ENCODE data around the gene STOX1. TPM values are rescaled to one million over a fixed set of nuclear protein-coding genes. Genes with fewer than 3 reads are reported as not detected.

Gene STOX1, protein sequence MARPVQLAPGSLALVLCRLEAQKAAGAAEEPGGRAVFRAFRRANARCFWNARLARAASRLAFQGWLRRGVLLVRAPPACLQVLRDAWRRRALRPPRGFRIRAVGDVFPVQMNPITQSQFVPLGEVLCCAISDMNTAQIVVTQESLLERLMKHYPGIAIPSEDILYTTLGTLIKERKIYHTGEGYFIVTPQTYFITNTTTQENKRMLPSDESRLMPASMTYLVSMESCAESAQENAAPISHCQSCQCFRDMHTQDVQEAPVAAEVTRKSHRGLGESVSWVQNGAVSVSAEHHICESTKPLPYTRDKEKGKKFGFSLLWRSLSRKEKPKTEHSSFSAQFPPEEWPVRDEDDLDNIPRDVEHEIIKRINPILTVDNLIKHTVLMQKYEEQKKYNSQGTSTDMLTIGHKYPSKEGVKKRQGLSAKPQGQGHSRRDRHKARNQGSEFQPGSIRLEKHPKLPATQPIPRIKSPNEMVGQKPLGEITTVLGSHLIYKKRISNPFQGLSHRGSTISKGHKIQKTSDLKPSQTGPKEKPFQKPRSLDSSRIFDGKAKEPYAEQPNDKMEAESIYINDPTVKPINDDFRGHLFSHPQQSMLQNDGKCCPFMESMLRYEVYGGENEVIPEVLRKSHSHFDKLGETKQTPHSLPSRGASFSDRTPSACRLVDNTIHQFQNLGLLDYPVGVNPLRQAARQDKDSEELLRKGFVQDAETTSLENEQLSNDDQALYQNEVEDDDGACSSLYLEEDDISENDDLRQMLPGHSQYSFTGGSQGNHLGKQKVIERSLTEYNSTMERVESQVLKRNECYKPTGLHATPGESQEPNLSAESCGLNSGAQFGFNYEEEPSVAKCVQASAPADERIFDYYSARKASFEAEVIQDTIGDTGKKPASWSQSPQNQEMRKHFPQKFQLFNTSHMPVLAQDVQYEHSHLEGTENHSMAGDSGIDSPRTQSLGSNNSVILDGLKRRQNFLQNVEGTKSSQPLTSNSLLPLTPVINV
- 1.4 and 3.2 TPM in 2 replicates for total RNA-seq (2014; rRNA removed)
- Bru-seq, nascent RNA = percentile 41 among the genes with signal in this experiment
- BruChase-seq, experiment 1, labeled RNA remaining after a 6-hour chase = percentile 56 among the genes with signal in this experiment
- BruChase-seq, experiment 2, labeled RNA remaining after a 2-hour chase = percentile 55 among the genes with signal in this experiment
- long read RNA-seq, partial matches to known transcripts = 1 of 8 reads
- long read RNA-seq, other reads (novel, unspliced or antisense) = 6 of 8 reads

DNA sequence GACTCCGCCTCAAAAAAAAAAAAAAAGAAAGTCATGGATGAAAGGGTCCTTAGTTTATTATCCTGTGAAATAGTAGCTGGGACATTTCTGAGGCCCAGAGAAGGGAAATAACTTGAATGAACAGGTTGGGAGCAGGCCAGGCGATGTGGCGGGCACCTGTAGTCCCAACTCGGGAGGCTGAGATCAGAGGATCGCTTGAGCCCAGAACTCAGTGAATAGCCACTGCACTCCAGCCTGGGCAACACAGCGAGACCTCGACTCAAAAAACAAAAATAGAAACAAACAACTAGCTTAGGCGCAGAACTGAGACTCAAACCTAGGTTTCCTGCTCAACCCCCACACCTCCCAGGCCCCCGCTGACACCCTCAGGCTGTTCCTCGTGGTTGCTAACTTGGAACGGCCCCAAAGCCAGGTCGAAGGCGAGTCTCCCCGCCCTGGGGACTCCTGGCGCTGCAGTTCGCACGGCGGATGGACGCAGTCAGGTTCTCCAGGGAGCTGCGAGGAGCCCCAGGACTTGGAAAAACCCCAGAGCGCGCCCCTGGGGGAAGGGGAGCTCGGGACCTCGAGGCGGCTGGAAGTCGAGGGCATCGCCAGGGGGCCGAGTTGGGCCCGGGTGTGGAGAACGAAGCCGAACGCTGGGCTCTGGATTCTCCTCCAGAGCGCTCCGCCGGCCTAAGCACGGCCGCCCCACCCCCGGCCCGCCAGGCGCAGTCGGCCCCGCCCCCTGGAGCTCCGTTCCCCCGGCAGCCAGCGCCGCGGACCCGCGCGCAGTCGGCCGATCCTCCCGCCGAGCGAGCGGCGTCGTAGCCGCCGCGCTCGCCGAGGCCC is at the start of gene STOX1:
Gene STOX1, plus strand, starts transcription at position 768 of the 828 bp plus-strand sequence. CDS start 93 bp downstream, outside the sequence.
- Histone ChIP-seq H3K79me2 (ENCODE audit: low read length) (no peaks in the 10 kb centered on the region), H3K4me1 (ENCODE audit: insufficient read depth, low read length) (peaks cover 5% of the 10 kb centered on the region; the same call in 1 of the 2 replicates), H3K9me3 (ENCODE audit: low read length) (no peaks in the 10 kb centered on the region), H2AFZ (ENCODE audit: low read length) (peak within 1 kb of the TSS; percentile 99), H3K27me3 (ENCODE audit: low read length) (no peaks in the 10 kb centered on the region), H3K36me3 (ENCODE audit: low read depth, low read length) (no peaks in the 10 kb centered on the region), H3K4me3 (ENCODE audit: low read length) (peak within 1 kb of the TSS; percentile 79), H3K4me2 (ENCODE audit: low read length) (peak within 1 kb of the TSS; percentile 98), H3K9me2 (replicated peaks; ENCODE audit: low read length) (no peaks in the 10 kb centered on the region), H3K27ac (ENCODE audit: low read length) (no peak within 1 kb of the TSS), H3F3A (ENCODE audit: low read length, unreplicated experiment) (no peaks in the 10 kb centered on the region), H4K20me1 (ENCODE audit: low read length) (no peaks in the 10 kb centered on the region), H3K9ac (ENCODE audit: low read length) (peak within 1 kb of the TSS; percentile 54)
- DNase-seq (peak; percentile 69), ATAC-seq (peak; percentile 88)
- intact Hi-C loops (cut with micrococcal nuclease) = loop anchor here (1.0 kb wide), 1 partner anchor 36 kb away; no protein-coding TSS in a partner anchor
- BruUV-seq (replicated peaks) = no TSS peak
- CTCF ChIA-PET = interaction anchor here (0.6 kb wide), 1 partner anchor 404 kb away, joined by 3 read pairs; no protein-coding TSS in a partner anchor
- TF ChIP-seq EZH2 (IDR thresholded peaks at IDR 0.05; ENCODE audit: low read length, unreplicated experiment) (no peak), EZH2phosphoT487 (IDR thresholded peaks at IDR 0.05; ENCODE audit: borderline replicate concordance, low read length) (no peak)
- TF ChIP-seq, protein P1, sequence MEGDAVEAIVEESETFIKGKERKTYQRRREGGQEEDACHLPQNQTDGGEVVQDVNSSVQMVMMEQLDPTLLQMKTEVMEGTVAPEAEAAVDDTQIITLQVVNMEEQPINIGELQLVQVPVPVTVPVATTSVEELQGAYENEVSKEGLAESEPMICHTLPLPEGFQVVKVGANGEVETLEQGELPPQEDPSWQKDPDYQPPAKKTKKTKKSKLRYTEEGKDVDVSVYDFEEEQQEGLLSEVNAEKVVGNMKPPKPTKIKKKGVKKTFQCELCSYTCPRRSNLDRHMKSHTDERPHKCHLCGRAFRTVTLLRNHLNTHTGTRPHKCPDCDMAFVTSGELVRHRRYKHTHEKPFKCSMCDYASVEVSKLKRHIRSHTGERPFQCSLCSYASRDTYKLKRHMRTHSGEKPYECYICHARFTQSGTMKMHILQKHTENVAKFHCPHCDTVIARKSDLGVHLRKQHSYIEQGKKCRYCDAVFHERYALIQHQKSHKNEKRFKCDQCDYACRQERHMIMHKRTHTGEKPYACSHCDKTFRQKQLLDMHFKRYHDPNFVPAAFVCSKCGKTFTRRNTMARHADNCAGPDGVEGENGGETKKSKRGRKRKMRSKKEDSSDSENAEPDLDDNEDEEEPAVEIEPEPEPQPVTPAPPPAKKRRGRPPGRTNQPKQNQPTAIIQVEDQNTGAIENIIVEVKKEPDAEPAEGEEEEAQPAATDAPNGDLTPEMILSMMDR (conservative IDR thresholded peaks at IDR 0.05; ENCODE audit: low read depth, low read length) = no peak
- POLR2A ChIA-PET (ENCODE audit: unreplicated experiment) = no interaction called here

DNA sequence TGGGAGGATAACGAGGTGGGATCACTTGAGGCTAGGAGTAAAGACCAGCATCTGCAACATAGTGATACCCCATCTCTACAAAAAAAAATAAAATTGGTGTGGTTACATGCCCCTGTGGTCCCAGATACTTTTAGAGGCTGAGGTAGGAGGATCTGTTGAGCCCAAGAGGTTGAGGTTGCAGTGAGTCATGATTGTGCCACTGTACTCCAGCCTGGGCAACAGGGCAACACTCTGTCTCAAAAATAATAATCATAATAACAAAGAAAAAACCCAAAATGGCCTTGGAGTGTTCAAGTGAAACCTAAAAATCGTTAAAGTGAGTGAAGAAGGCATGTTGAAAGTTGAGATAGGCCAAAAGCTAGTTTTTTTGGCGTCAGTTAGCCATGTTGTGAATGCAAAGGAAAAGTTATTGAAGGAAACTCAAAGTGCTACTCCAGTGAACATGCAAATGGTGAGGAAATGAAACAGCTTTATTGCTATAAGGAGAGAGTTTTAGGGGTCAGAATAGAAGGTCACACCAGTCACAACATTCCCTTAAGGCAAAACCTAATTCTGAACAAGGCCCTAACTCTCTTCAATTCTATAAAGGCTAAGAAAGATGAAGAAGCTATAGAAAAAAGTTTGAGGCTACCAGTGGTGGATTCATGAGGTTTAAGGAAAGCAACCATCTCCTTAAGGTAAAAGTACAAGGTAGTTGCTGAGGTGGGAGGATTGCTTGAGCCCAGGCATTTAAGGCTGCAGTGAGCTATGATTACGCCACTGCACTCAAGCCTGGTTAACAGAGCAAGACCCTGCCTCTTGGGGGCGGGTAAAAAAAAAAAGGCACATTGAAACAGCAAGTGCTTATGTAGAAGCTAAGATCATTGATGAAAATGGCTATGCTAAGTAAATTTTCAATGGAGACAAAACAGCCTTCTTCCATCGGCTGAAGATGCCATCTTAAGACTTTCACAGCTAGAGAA is 45.4 kb upstream of the STOX1 start:
- no peak overlapping the region for H2AFZ ChIP-seq (ENCODE audit: low read length)
- ChIA-PET CTCF (interaction anchor here (0.6 kb wide), 1 partner anchor 80 kb away, joined by 7 read pairs; no protein-coding TSS in a partner anchor), POLR2A (ENCODE audit: unreplicated experiment) (no interaction called here)
- ATAC-seq (no peak), DNase-seq (no peak)
- peaks cover 47% of the 10 kb centered on the region for H3K36me3 ChIP-seq (ENCODE audit: low read depth, low read length)
- H3K4me3 ChIP-seq (ENCODE audit: low read length) = no peak overlapping the region
- no peaks in the 10 kb centered on the region for H4K20me1 ChIP-seq (ENCODE audit: low read length)
- H3K79me2 ChIP-seq (ENCODE audit: low read length) = no peaks in the 10 kb centered on the region
- no peak for TF ChIP-seq EZH2 (IDR thresholded peaks at IDR 0.05; ENCODE audit: low read length, unreplicated experiment)
- TF ChIP-seq, protein P1 (conservative IDR thresholded peaks at IDR 0.05; ENCODE audit: low read depth, low read length) = no peak
- TF ChIP-seq EZH2phosphoT487 (IDR thresholded peaks at IDR 0.05; ENCODE audit: borderline replicate concordance, low read length) = no peak
- no peaks in the 10 kb centered on the region for H3K27me3 ChIP-seq (ENCODE audit: low read length)
- no peaks in the 10 kb centered on the region for H3K4me1 ChIP-seq (ENCODE audit: insufficient read depth, low read length)
- no peaks in the 10 kb centered on the region for H3K9me2 ChIP-seq (replicated peaks; ENCODE audit: low read length)
- no peaks in the 10 kb centered on the region for H3K9me3 ChIP-seq (ENCODE audit: low read length)
- H3K9ac ChIP-seq (ENCODE audit: low read length) = no peak overlapping the region
- intact Hi-C loops (cut with micrococcal nuclease) = no loop called here
- H3F3A ChIP-seq (ENCODE audit: low read length, unreplicated experiment) = no peaks in the 10 kb centered on the region
- no TSS peak for BruUV-seq (replicated peaks)
- no peak overlapping the region for H3K4me2 ChIP-seq (ENCODE audit: low read length)
- no peak overlapping the region for H3K27ac ChIP-seq (ENCODE audit: low read length)

Measured in PC-3 (cell line).